Tibial artery (tissue), 4 donors: ENCODE data around the gene ADGRD2.

Source experiments
- DNase-seq, 2 donors: peaks; one replicate each; pipeline ENCODE4 v3.0.0-alpha.2; 2019
- H3K27ac ChIP-seq, 2 donors: fragments of 200-600 bp; sonication (generic) in 1 of 2; 1 replicate in 1 of 2; 2 replicates in 1 of 2; pipeline ENCODE4 v1.5.1; 2018 to 2019; ENCODE audit warnings: mild to moderate bottlenecking in 1 of 2
- H3K27me3 ChIP-seq, 2 donors: fragments of 200-600 bp; sonication (generic) in 1 of 2; one replicate each; pipeline versions ENCODE4 v1.5.1 to v1.6.0; 2016 to 2019
- H3K36me3 ChIP-seq, 3 donors: fragments of 200-600 bp; sonication (generic) in 2 of 3; one replicate each; pipeline ENCODE4 v1.5.1; 2016 to 2019; ENCODE audit warnings: mild to moderate bottlenecking in 2 of 3
- H3K4me1 ChIP-seq, 4 donors: fragments of 200-600 bp; sonication (generic) in 2 of 4; 1 replicate in 3 of 4; 2 replicates in 1 of 4; pipeline ENCODE4 v1.5.1; 2016 to 2019
- H3K4me3 ChIP-seq, 2 donors: fragments of 200-600 bp; sonication (generic) in 1 of 2; 1 replicate in 1 of 2; 2 replicates in 1 of 2; pipeline ENCODE4 v1.5.1; 2018 to 2019; ENCODE audit warnings: mild to moderate bottlenecking in 2 of 2
- H3K9me3 ChIP-seq, 3 donors: fragments of 200-600 bp; sonication (generic) in 1 of 3; one replicate each; pipeline ENCODE4 v1.5.1; 2016 to 2019
- intact Hi-C: fragments of 100-400 bp; cut with DNase I; formaldehyde crosslinking; loops from one replicate; pipeline ENCODE4 v1.15.0; 2023; ENCODE audit warnings: low total_unique reads
- TF ChIP-seq, protein P1 (sequence below), 2 experiments: fragments of 200-600 bp in 1 of 2; fragments of 450-650 bp in 1 of 2; IDR thresholded peaks; one replicate each; pipeline ENCODE4 v1.5.1; 2017 to 2019; ENCODE audit warnings: antibody characterized with exemption in 2 of 2, mild to moderate bottlenecking in 1 of 2, moderate library complexity in 1 of 2

The ADGRD2 gene

DNA sequence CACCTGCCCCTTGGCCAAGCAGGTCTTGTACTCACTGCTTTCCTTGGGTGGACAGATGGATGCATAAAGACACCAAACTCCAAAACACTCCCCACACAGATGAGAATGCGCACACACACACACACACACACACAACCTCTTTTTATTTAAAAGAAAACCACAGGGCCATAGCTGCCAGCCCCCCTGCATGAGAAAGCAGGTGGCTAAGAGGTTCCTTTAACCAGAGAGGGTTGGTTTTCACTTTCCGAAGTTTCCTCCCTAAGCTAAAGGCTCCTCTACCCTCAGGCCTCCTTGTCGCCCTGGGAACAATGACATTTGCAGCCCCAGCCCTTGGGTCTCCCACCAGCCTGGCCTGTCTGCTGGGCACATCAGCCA is 45.8 kb downstream of the ADGRD2 start:
- no peaks in the 10 kb centered on the region for H3K4me1 ChIP-seq
- H3K36me3 ChIP-seq: no peaks in the 10 kb centered on the region
- H3K27me3 ChIP-seq: peaks cover 0 to 78% of the 10 kb centered on the region in 2 donors
- H3K27ac ChIP-seq: no peak overlapping the region
- intact Hi-C loops: no loop called here
- no peaks in the 10 kb centered on the region for H3K9me3 ChIP-seq
- TF ChIP-seq, protein P1, sequence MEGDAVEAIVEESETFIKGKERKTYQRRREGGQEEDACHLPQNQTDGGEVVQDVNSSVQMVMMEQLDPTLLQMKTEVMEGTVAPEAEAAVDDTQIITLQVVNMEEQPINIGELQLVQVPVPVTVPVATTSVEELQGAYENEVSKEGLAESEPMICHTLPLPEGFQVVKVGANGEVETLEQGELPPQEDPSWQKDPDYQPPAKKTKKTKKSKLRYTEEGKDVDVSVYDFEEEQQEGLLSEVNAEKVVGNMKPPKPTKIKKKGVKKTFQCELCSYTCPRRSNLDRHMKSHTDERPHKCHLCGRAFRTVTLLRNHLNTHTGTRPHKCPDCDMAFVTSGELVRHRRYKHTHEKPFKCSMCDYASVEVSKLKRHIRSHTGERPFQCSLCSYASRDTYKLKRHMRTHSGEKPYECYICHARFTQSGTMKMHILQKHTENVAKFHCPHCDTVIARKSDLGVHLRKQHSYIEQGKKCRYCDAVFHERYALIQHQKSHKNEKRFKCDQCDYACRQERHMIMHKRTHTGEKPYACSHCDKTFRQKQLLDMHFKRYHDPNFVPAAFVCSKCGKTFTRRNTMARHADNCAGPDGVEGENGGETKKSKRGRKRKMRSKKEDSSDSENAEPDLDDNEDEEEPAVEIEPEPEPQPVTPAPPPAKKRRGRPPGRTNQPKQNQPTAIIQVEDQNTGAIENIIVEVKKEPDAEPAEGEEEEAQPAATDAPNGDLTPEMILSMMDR (IDR thresholded peaks at IDR 0.05): no peak
- no peak overlapping the region for H3K4me3 ChIP-seq
- DNase-seq: no peak

DNA sequence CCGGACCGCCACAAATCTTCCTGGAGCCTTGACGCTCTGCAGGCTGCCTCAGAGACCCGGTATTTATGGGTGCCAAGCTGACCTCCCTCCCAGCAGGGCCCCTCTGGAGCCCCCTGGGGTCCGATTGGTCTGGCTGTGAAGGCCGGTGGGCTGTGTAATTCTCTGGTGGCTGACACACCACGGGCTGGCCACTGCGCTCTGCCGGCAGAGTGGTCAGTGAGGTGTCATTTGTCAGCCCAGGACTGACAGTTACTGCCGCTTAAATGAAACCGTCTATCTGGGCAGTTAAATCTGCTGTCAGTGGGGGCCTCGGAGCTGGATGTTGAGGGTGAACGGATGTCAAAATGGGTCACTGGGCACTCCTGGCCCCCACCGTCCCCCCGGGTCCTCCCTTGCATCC is 46.2 kb downstream of the ADGRD2 start:
- Histone ChIP-seq H3K36me3 (no peaks in the 10 kb centered on the region), H3K27ac (no peak overlapping the region), H3K4me1 (no peaks in the 10 kb centered on the region), H3K9me3 (no peaks in the 10 kb centered on the region), H3K4me3 (no peak overlapping the region), H3K27me3 (peaks cover 0 to 78% of the 10 kb centered on the region in 2 donors)
- DNase-seq: no peak
- intact Hi-C loops: no loop called here
- TF ChIP-seq, protein P1 (IDR thresholded peaks at IDR 0.05): no peak

DNA sequence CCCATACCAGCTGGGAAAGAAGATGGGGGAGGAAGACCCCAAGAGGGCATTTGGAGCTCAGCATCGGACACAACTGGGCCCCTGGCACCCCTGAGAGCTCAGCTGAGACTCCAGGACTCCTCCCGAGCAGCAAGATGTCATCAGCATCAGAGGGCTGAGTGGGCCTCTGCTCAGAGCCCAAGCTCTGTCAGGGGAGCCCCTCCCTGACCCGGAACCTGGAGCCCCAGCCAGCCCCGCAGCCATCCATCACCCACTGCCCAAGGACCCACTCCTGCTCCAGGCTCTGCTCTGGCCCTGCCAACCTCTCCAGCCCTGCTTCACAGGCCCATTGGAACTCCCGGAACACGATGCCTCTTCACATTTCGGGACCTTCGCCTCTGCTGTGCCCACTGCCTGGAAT is 47.2 kb downstream of the ADGRD2 start:
- no peaks in the 10 kb centered on the region for H3K36me3 ChIP-seq
- intact Hi-C loops: no loop called here
- H3K9me3 ChIP-seq: no peaks in the 10 kb centered on the region
- peaks cover 0 to 81% of the 10 kb centered on the region in 2 donors for H3K27me3 ChIP-seq
- no peak overlapping the region for H3K27ac ChIP-seq
- no peaks in the 10 kb centered on the region for H3K4me1 ChIP-seq
- TF ChIP-seq, protein P1 (IDR thresholded peaks at IDR 0.05): no peak
- no peak overlapping the region for H3K4me3 ChIP-seq
- no peak for DNase-seq

DNA sequence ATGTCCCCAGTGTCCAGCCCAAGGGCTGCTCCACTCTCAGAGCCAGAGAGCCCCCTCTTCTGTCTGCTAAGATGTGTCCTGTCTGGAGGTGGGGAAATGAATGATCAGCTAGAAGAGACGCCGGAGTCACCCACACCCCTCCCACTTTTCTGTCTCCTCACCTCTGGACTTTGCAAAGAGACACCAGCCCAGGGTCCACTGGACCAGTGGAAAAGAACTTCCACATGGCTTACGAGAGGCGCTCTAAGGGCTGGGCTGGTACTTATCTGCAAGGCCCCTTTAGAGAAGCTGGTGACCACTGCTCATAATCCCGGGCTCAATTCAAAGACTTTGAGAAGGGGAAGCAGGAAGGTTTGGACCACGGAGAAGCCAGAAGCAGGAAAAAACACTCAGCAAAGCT is 47.8 kb downstream of the ADGRD2 start:
- H3K4me3 ChIP-seq: no peak overlapping the region
- intact Hi-C loops: no loop called here
- TF ChIP-seq, protein P1 (IDR thresholded peaks at IDR 0.05): no peak

DNA sequence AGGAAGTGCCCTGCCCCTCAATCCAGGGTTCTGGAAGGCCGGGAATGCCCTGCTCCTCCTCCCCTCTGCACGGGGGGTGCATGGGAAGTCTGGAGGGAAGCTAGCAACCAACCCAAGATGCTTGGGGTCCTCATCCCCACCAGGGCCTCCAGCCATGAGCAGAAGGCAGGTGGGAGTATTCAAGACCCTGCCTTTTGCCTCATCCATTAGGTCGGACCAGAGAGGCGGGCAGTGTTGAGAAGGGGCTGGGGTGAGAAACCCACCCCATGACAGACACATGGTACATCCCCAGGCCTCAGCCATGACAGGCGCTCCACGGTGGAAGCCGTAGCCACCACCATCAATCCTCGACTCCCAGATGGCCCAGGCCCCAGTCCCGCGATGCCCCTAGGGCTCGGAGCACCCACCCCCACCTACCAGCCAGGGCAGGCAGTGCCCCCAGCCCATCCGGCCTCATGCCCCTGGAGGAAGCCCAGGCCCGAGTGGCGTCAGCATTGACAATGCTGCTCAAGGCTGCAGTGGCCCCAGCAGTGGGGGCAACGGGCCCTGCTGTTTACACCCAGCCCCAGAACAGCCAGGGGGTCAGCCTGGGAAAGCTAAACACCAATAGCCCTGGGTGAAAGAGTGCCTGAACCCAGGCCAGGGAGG is 48.4 kb downstream of the ADGRD2 start:
- TF ChIP-seq, protein P1 (IDR thresholded peaks at IDR 0.05): no peak
- no peaks in the 10 kb centered on the region for H3K9me3 ChIP-seq
- intact Hi-C loops: no loop called here
- H3K27ac ChIP-seq: no peak overlapping the region
- H3K27me3 ChIP-seq: peaks cover 0 to 83% of the 10 kb centered on the region in 2 donors
- H3K4me3 ChIP-seq: no peak overlapping the region
- no peak for DNase-seq
- peaks cover 0 to 8% (median 6%) of the 10 kb centered on the region in 4 donors for H3K4me1 ChIP-seq
- H3K36me3 ChIP-seq: no peaks in the 10 kb centered on the region

More for the DNA sequence above, 47.8 kb downstream of the ADGRD2 start:
- Histone ChIP-seq H3K9me3 (no peaks in the 10 kb centered on the region), H3K27me3 (peaks cover 0 to 81% of the 10 kb centered on the region in 2 donors), H3K4me1 (peaks cover 0 to 3% (median under 1%) of the 10 kb centered on the region in 4 donors), H3K36me3 (no peaks in the 10 kb centered on the region), H3K27ac (no peak overlapping the region)
- no peak for DNase-seq
